ENCODE measurements around the gene PAQR8. TPM values are rescaled to one million over a fixed set of nuclear protein-coding genes. Genes with fewer than 3 reads are reported as not detected.

The PAQR8 gene
- total and polyA plus RNA-seq, 4 experiments from 2014 or later: 14.5 to 40.9 (median 33.3) TPM

DNA sequence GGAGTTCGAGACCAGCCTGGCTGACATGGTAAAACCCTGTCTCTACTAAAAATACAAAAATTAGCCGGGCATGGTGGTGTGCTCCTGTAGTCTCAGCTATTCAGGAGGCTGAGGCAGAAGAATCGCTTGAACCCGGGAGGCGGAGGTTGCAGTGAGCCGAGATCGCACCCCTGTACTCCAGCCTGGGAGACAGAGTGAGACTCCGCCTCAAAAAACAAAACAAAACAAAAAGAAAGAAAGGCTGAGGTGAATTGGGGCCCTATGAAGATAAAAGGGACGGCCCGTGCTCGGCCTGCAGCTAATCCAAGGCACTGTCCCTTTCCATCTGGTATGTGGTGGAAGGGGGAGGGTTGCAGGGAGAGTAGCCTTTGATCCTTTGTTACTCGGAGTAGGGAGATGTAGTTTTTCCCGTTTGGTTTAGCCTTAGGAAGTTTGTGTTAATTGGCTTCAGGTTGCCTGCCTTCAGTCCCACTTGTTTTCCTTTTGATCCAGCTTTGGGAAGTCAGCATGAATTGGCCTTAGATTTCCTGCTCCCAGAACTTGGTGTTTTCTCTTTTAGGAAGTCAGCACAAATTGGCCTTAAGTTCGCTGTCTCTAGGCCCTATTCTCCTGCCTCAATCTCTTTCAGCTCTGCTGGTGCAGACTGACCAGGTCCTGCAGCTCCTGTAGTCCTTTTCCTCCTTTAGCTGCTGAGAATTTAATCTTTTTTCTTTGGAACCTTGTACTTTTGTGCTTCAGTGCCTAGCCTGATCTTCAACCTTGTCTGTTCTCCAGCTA lies 36.1 kb upstream of the PAQR8 start:
- Histone ChIP-seq H3K4me3 (ENCODE audit: low read length in 2 of 2) (no peak overlapping the region), H3K27me3 (ENCODE audit: insufficient read depth, low read length) (no peaks in the 10 kb centered on the region), H3K9me3 (ENCODE audit: control insufficient read depth in 1 of 2, low read length in 2 of 2) (no peaks in the 10 kb centered on the region), H3K27ac (ENCODE audit: low read depth, low read length) (no peak overlapping the region), H3K4me1 (ENCODE audit: insufficient read depth, low read length) (no peaks in the 10 kb centered on the region), H3K36me3 (ENCODE audit: insufficient read depth, low read length) (no peaks in the 10 kb centered on the region)
- H3K36me3 Mint-ChIP-seq: no peaks in the 10 kb centered on the region
- peak overlapping the region in 1 of 7 donors; percentile 17 for H3K27ac Mint-ChIP-seq
- peaks cover 0 to 6% (median 3%) of the 10 kb centered on the region in 4 donors for H3K4me1 Mint-ChIP-seq
- CTCF ChIA-PET (ENCODE audit: partially characterized antibody): interaction anchor here (1.3 kb wide), 1 partner anchor 9 kb away, joined by 3 read pairs; no protein-coding TSS in a partner anchor
- DNase-seq: no peak
- POLR2A ChIA-PET (ENCODE audit: partially characterized antibody): interaction anchor here (1.1 to 1.6 kb wide), 2 partner anchors 20 to 36 kb away, joined by 3 to 5 read pairs; partner anchors contain the start of gene PAQR8
- intact Hi-C loops (cut with micrococcal nuclease): no loop called here
- no peaks in the 10 kb centered on the region for H3K27me3 Mint-ChIP-seq
- no peaks in the 10 kb centered on the region for H3K9me3 Mint-ChIP-seq
- no peak overlapping the region for H3K4me3 Mint-ChIP-seq

DNA sequence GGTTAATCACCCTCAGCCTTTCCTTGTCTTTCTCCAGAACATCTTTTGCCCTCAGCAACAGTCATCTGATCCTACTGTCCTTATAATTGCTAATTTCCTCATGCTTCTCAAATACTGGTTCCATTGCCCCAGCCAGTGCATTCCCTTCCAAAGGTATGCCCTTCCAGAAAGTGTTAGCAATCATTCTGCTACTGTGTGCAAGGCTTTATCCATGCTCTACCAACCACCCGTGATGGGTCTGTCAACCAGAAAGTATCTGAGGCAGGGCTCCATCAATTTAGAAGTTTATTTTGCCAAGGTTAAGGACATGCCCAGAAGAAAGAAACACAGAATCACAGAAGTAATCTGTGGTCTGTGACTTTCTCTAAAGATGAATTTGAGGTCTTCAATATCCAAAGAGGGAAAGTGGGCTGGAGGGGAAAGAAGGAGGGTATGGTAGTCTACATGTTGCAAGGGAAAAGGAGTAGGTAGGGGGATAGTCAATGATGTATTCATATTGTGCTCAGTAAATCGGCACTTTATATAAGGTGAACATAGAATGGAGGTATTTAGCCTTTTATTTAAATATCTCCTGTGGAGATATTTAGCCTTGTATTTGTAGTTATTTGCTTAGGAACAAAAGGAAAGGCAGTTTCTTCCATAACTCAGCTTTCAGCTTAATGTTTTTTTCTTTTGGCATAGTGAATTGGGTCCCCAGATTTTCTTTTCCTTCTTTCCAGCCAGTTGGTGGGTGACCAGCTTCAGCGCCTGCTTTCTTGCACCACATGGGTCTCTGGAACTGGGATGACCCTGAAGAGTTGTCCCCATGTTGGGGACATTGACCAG lies 35.2 kb upstream of the PAQR8 start:
- CTCF ChIA-PET (ENCODE audit: partially characterized antibody): interaction anchor here (1.4 to 1.7 kb wide), 3 partner anchors 17 to 40 kb away, joined by 5 to 6 read pairs (median 6); partner anchors contain the start of gene PAQR8
- no peaks in the 10 kb centered on the region for H3K9me3 ChIP-seq (ENCODE audit: control insufficient read depth in 1 of 2, low read length in 2 of 2)
- no peak overlapping the region for H3K27ac ChIP-seq (ENCODE audit: low read depth, low read length)
- H3K27me3 ChIP-seq (ENCODE audit: insufficient read depth, low read length): no peaks in the 10 kb centered on the region
- DNase-seq: no peak
- H3K36me3 ChIP-seq (ENCODE audit: insufficient read depth, low read length): no peaks in the 10 kb centered on the region
- no peak overlapping the region for H3K4me3 ChIP-seq (ENCODE audit: low read length in 2 of 2)
- POLR2A ChIA-PET (ENCODE audit: partially characterized antibody): interaction anchor here (1.6 kb wide), 1 partner anchor 21 kb away, joined by 5 read pairs; no protein-coding TSS in a partner anchor
- H3K4me1 Mint-ChIP-seq: peaks cover 3 to 8% (median 5%) of the 10 kb centered on the region in 4 donors
- no peaks in the 10 kb centered on the region for H3K9me3 Mint-ChIP-seq
- H3K4me3 Mint-ChIP-seq: peak overlapping the region in 1 of 8 donors; percentile 19
- intact Hi-C loops (cut with micrococcal nuclease): no loop called here
- no peaks in the 10 kb centered on the region for H3K36me3 Mint-ChIP-seq
- no peaks in the 10 kb centered on the region for H3K27me3 Mint-ChIP-seq
- H3K27ac Mint-ChIP-seq: peak overlapping the region in 1 of 7 donors; percentile 39
- peaks cover 4% of the 10 kb centered on the region for H3K4me1 ChIP-seq (ENCODE audit: insufficient read depth, low read length)

DNA sequence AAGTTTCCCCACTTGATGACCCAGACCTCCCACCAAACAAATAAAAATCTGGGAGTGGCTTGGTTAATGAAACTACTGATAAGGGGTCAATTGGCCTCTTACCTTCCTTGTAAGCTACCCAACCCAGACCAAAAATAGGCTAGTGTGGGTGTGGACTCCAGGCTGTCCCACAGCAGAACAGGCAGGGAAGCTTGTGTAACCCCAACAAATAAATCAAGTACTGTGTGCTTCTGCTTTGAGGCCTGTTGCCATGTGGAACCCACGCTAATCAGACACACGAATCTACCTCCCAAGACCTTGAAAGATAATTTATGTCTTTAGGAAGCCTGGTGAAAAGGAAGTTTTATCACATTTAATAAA lies 33.7 kb upstream of the PAQR8 start:
- no peak for DNase-seq
- no peaks in the 10 kb centered on the region for H3K36me3 Mint-ChIP-seq
- peak overlapping the region in 1 of 7 donors; percentile 30 for H3K27ac Mint-ChIP-seq

DNA sequence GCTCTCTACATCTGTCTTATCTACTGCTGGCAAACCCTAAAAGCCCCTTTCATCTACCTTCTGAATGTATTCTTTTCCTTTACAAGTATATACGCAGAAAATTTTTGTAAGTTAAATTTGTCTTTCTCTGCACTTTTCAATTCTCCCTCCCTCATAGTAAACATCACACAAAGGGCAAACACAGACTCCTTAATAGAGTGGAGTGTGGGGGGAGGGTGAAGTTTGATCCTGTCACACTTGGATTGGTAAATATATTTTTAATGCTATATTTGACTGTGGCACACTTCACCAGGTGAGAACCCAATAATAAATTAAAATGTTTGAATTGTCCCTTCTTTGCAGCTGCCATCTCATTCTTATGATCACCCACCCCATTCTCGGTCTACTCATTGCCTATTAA lies 33.2 kb upstream of the PAQR8 start:
- DNase-seq: no peak
- ChIA-PET CTCF (ENCODE audit: partially characterized antibody) (interaction anchor here (1.0 to 1.7 kb wide), 4 partner anchors 19 to 42 kb away, joined by 5 to 6 read pairs (median 6); partner anchors contain the start of gene PAQR8), POLR2A (ENCODE audit: partially characterized antibody) (interaction anchor here (1.5 kb wide), 1 partner anchor 62 kb away, joined by 3 read pairs; no protein-coding TSS in a partner anchor)
- Mint-ChIP-seq H3K9me3 (peaks cover 0 to 2% (median 0%) of the 10 kb centered on the region in 8 donors), H3K27me3 (no peaks in the 10 kb centered on the region), H3K4me1 (peaks cover 13 to 23% (median 22%) of the 10 kb centered on the region in 4 donors), H3K27ac (no peak overlapping the region), H3K4me3 (no peak overlapping the region), H3K36me3 (no peaks in the 10 kb centered on the region)
- Histone ChIP-seq H3K9me3 (ENCODE audit: control insufficient read depth in 1 of 2, low read length in 2 of 2) (no peaks in the 10 kb centered on the region), H3K4me3 (ENCODE audit: low read length in 2 of 2) (no peak overlapping the region), H3K27me3 (ENCODE audit: insufficient read depth, low read length) (no peaks in the 10 kb centered on the region), H3K4me1 (ENCODE audit: insufficient read depth, low read length) (peaks cover 24% of the 10 kb centered on the region), H3K36me3 (ENCODE audit: insufficient read depth, low read length) (no peaks in the 10 kb centered on the region), H3K27ac (ENCODE audit: low read depth, low read length) (no peak overlapping the region)
- intact Hi-C loops (cut with micrococcal nuclease): no loop called here

More for the DNA sequence above, 33.7 kb upstream of the PAQR8 start:
- Histone ChIP-seq H3K4me1 (ENCODE audit: insufficient read depth, low read length) (peaks cover 19% of the 10 kb centered on the region), H3K27me3 (ENCODE audit: insufficient read depth, low read length) (no peaks in the 10 kb centered on the region), H3K36me3 (ENCODE audit: insufficient read depth, low read length) (no peaks in the 10 kb centered on the region), H3K27ac (ENCODE audit: low read depth, low read length) (no peak overlapping the region), H3K9me3 (ENCODE audit: control insufficient read depth in 1 of 2, low read length in 2 of 2) (no peaks in the 10 kb centered on the region), H3K4me3 (ENCODE audit: low read length in 2 of 2) (no peak overlapping the region)
- CTCF ChIA-PET (ENCODE audit: partially characterized antibody): interaction anchor here (1.0 to 1.7 kb wide), 4 partner anchors 18 to 42 kb away, joined by 5 to 6 read pairs (median 6); partner anchors contain the start of gene PAQR8
- intact Hi-C loops (cut with micrococcal nuclease): no loop called here
- no peak overlapping the region for H3K4me3 Mint-ChIP-seq
- POLR2A ChIA-PET (ENCODE audit: partially characterized antibody): interaction anchor here (0.9 to 1.5 kb wide), 3 partner anchors 23 to 63 kb away, joined by 3 to 5 read pairs (median 3); partner anchors contain the start of gene PAQR8
- H3K4me1 Mint-ChIP-seq: peaks cover 9 to 19% (median 18%) of the 10 kb centered on the region in 4 donors
- peaks cover 0 to 2% (median 0%) of the 10 kb centered on the region in 8 donors for H3K9me3 Mint-ChIP-seq
- no peaks in the 10 kb centered on the region for H3K27me3 Mint-ChIP-seq

DNA sequence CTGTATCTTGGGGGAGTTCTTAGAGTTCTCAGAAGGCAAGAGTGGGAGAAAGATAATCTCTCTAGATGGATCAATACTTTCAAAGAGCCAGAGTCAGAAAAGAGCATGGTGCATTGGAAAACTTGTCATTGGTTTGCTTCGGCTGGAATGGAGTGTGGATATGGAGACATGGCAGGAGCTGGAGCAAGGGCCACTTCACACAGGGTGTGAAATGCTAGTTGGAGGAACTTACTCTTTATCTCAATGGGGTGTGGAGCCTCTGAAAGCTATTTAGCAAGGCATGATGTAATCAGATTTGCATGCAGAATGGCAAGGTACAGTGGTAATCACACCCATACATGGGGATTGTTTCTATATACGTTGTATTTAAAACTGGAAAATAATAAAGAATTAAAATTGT lies 31.5 kb upstream of the PAQR8 start:
- POLR2A ChIA-PET (ENCODE audit: partially characterized antibody): interaction anchor here (0.6 to 2.2 kb wide), 3 partner anchors 27 to 45 kb away, joined by 3 to 8 read pairs (median 6); partner anchors contain the start of gene PAQR8

DNA sequence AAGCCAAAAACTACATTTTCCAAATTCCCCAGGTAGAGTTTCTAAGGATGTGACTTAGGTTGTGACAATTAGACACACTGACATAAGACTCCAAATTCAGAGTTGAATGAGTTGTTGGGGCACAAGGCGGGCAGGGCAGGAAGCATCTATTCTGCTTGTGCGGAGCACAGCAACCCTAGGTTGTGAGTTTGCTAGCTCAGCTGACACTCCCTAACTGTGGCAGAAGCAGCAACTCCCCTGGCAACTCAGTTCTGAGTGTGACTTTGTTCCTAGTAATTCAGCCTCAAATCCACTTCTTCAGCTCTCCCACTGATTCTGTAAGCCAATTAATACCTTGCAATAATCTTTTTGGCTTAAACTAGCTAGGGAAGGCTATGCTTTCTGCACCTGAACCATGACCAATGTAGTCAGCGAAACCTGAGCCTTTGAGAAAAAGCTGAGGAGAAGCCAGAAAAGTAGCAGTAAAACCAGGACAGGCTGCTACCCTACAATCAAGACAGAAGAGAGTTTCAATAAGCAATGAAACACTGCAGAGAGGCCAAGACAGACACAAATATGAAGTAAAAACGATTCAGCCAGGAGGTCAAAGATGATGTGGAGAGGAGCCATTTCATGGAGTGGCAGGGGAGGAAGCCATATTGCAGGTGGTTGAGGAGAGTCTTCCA lies 30.0 kb upstream of the PAQR8 start:
- H3K36me3 Mint-ChIP-seq: no peaks in the 10 kb centered on the region
- no peak overlapping the region for H3K27ac ChIP-seq (ENCODE audit: low read depth, low read length)
- no peak overlapping the region for H3K4me3 ChIP-seq (ENCODE audit: low read length in 2 of 2)
- no peaks in the 10 kb centered on the region for H3K36me3 ChIP-seq (ENCODE audit: insufficient read depth, low read length)
- no peak for DNase-seq
- peaks cover 0 to 2% (median 0%) of the 10 kb centered on the region in 8 donors for H3K9me3 Mint-ChIP-seq
- ChIA-PET CTCF (ENCODE audit: partially characterized antibody) (interaction anchor here (0.7 to 2.0 kb wide), 5 partner anchors 15 to 83 kb away, joined by 3 to 8 read pairs (median 4); partner anchors contain the start of gene PAQR8), POLR2A (ENCODE audit: partially characterized antibody) (interaction anchor here (1.2 to 4.5 kb wide), 4 partner anchors 30 to 68 kb away, joined by 3 to 57 read pairs (median 6); partner anchors contain the start of genes MCM3 and PAQR8)
- H3K9me3 ChIP-seq (ENCODE audit: control insufficient read depth in 1 of 2, low read length in 2 of 2): no peaks in the 10 kb centered on the region
- intact Hi-C loops (cut with micrococcal nuclease): no loop called here
- no peaks in the 10 kb centered on the region for H3K27me3 ChIP-seq (ENCODE audit: insufficient read depth, low read length)
- no peaks in the 10 kb centered on the region for H3K27me3 Mint-ChIP-seq
- H3K27ac Mint-ChIP-seq: peak overlapping the region; percentile 12 to 90 (median 76)
- H3K4me1 Mint-ChIP-seq: peaks cover 36 to 55% (median 47%) of the 10 kb centered on the region in 4 donors
- peak overlapping the region in 6 of 8 donors; percentile 12 to 68 (median 62) for H3K4me3 Mint-ChIP-seq
- H3K4me1 ChIP-seq (ENCODE audit: insufficient read depth, low read length): peaks cover 56% of the 10 kb centered on the region

More for the DNA sequence above, 31.5 kb upstream of the PAQR8 start:
- Mint-ChIP-seq H3K36me3 (no peaks in the 10 kb centered on the region), H3K9me3 (peaks cover 0 to 2% (median 0%) of the 10 kb centered on the region in 8 donors), H3K27me3 (no peaks in the 10 kb centered on the region), H3K27ac (peak overlapping the region in 2 of 7 donors; percentile 7 to 39), H3K4me1 (peaks cover 28 to 41% (median 37%) of the 10 kb centered on the region in 4 donors), H3K4me3 (no peak overlapping the region)
- H3K27me3 ChIP-seq (ENCODE audit: insufficient read depth, low read length): no peaks in the 10 kb centered on the region
- no peak overlapping the region for H3K4me3 ChIP-seq (ENCODE audit: low read length in 2 of 2)
- H3K27ac ChIP-seq (ENCODE audit: low read depth, low read length): no peak overlapping the region
- intact Hi-C loops (cut with micrococcal nuclease): no loop called here
- no peak for DNase-seq
- H3K36me3 ChIP-seq (ENCODE audit: insufficient read depth, low read length): no peaks in the 10 kb centered on the region
- CTCF ChIA-PET (ENCODE audit: partially characterized antibody): interaction anchor here (0.6 to 2.0 kb wide), 5 partner anchors 11 to 85 kb away, joined by 3 to 8 read pairs (median 3); no protein-coding TSS in a partner anchor
- H3K9me3 ChIP-seq (ENCODE audit: control insufficient read depth in 1 of 2, low read length in 2 of 2): no peaks in the 10 kb centered on the region
- peaks cover 41% of the 10 kb centered on the region for H3K4me1 ChIP-seq (ENCODE audit: insufficient read depth, low read length)

Data from CD4-positive, alpha-beta memory T cell (primary cell).